ENCODE results near the gene PSMG1.
"Not testable (repeated sequence)": the region's sequence is repeated elsewhere in the genome, so short reads cannot be mapped to it uniquely, and the experiment has no call there.

PSMG1 gene

GRCh38 chr21:39187141-39187540 lies 3.9 kb upstream of the PSMG1 start:
- no peak for DNase-seq

GRCh38 chr21:39186676-39187075 lies 3.4 kb upstream of the PSMG1 start:
- DNase-seq = no peak

DNA sequence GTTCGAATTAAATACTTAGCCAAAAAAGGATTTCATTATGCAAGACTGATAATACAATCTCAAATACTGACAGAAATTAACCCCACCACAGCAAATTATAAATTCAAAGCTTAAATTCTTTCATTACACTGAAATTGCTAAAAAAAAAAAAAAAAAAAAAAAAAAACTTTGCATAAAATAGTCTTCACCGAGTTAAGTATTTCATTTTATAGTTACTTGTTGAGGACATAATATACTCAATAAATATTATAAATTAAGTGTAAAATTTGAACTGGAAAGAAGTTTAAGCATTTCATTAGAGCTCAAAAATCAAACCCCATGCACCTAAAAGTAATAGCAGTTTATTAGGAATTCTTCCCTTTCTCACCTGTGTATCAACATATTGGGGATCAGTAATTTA lies 1.9 kb upstream of the PSMG1 start:
- no peak for DNase-seq

GRCh38 chr21:39184050-39184980 lies 1.1 kb upstream of the PSMG1 start:
- DNase-seq = no peak

GRCh38 chr21:39182484-39183271 lies 573 bp downstream of the PSMG1 start:
- DNase-seq = peak; percentile 25

- DNase-seq = no peak
Observed at GRCh38 chr21:39182016-39182415, 1.2 kb downstream of the PSMG1 start.

DNA sequence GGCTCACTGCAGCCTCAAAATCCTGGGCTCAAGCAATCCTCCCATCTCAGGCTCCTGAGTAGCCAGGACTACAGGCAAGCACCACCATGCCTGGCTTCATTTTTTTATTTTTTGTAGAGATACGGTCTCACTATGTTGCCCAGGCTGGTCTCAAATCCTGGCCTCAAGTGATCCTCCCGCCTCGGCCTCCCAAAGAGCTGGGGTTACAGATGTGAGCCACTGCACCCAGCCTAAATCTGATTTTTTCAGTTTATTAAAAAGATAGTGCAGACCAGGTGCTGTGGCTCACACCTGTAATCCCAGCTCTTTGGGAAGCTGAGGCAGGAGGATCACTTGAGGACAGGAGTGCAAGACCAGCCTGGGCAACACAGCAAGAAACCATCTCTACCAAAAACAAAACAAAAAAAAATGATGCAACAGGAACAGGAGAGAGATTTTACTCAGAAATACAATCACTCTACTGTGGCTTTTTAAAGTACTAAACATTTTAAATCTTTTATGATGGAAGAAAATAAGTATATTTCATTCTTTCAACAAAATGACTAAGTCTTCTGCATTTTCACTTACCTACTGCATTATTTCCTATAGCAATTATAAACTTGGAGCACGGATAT lies 1.9 kb downstream of the PSMG1 start:
- DNase-seq = no peak

DNA sequence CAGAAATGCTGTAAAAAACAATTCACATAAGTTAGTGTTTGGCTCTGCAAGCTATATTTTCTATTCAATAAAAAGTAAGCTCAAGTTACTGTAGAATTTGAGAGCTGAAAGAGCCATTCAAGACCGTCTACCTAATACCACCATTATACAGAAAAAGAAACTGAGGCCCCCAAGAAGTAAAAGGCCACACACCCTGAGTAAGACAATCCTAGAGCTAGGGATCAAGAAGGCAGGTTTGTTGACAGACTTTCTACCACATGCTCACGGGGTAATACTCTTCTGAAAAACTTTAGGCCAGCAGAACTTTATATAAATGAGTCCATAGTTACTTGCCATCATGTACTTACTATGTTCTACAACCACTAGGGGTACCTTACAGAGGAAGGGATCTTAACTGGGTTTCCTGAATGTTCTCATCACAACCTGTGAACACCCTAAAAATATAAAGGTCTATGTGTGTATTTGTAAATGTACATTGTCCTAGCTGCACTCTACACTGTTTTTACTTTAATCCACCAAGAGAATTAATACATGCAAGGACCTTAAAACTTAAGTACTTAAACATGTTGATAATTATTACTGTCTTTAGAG lies 2.7 kb downstream of the PSMG1 start:
- DNase-seq = no peak

DNA sequence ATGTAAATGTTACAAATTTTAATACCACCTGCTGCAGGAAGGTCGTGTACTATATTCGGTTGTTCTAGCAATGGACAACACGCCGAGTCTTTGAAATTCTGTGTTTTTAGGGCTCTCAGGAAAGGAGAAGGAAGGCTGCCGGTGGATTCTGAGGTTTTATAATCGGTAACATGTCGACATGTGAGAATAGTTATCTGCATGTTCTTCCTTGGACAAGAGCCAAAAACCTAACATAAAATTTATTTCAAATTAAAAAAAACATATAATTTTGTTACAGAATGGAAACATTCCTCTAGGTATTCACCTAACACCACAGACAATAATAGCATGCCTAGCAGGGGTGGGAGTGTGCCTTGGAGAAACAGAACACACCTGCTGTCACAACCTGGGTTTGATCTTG lies 4.8 kb downstream of the PSMG1 start:
- DNase-seq = no peak

- DNase-seq = no peak
Observed at GRCh38 chr21:39176271-39176709, 7.0 kb downstream of the PSMG1 start.

DNA sequence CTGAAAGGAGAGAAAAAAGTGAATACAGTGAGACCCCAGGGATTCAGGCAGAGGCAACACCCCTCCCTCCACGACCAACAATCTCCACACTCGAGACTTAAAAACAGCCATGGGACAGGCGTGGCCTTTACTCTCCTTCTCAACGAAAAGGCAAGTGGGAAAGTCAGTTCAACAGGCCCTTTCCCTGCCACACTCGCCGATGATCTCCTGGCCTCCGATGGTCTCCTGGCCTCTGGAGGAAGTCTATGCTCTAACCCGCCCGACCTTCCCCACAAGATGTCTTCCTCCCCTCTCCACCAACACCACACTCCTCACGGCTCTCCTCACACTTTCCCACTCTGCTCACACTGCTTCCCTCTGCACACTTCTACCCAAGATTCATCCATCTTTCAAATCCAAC lies 7.6 kb downstream of the PSMG1 start:
- no peak for DNase-seq

DNA sequence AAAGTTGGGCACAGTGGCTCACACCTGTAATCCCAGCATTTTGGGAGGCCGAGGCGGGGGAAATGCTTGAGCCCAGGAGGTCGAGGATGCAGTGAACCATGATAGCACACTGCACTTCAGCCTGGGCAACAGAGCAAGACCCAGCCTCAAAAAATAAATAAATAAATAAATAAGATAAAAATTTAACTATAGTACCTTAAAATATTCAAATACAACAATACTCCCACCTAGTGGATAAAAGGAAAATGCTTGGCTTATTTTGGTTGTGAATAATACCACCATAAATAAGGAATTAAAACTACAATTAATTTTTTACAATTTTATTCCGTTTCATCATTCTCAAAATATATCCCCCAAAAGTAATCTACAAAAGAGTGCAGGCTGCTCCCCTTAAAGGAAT lies 8.1 kb downstream of the PSMG1 start:
- peak; percentile 50 for DNase-seq

GRCh38 chr21:39173716-39174680 lies 9.3 kb downstream of the PSMG1 start:
- no peak for DNase-seq

DNA sequence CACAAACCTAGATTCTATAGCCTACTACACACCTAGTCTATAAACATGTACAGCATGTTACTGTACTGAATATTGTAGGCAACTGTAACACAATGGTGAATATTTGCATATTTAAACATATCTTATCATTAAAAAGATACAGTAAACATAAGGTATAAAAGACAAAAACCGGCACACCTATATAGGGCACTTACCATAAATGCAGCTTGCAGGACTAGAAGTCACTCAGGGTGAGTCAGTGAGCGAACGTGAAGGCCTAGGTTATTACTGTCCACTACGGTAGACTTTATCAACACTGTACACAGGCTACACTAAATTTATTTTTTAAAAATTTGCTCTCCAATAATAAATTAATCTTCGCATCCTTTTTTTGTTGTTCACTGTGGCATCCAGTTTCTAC lies 13.3 kb downstream of the PSMG1 start:
- no peak for DNase-seq

- no peak for DNase-seq
Observed at GRCh38 chr21:39168800-39169199, 14.5 kb downstream of the PSMG1 start.

DNA sequence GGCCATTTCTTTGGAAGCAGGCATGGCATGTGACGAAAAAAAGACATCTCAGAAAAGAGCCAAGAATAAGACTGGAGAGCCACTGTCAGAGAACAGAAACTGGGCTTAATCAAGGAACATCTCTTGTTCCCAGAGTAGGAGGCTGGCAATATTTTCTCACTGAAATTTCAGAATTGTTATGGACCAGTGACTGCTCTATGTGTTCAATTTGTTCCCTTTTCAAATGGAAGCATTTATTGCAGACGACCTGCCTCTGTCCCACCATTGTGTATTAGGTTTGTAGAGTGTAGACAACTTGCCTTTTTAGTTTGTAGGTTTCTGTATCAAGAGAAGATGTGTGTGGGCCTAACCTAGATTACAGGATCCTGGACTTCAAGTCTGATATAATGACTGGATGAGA lies 18.7 kb downstream of the PSMG1 start:
- no peak for DNase-seq

DNA sequence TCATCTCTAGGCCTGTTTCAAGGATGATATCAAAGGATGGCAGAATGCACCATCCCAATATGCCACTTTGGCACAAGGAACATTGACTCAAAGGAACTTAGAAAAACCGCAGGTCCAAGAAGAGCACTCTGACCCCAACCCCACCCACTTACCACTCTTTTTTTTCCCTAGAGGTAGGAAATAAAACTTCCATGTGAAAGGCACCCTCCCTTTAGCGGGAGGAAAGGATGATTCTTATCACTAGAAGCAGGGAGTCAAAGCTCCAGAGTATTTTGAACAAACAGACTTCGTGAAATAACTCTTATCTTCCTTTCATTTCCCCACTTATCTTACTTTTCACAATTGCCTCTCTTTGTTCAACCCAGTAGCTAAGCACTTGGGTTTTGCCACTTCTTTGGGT lies 22.2 kb downstream of the PSMG1 start:
- no peak for DNase-seq

- DNase-seq = no peak
Observed at GRCh38 chr21:39159342-39160063, 23.7 kb downstream of the PSMG1 start.

- not testable (repeated sequence) for DNase-seq
Observed at GRCh38 chr21:39157241-39157640, 26.0 kb downstream of the PSMG1 start.

GRCh38 chr21:39156024-39156423 lies 27.2 kb downstream of the PSMG1 start:
- DNase-seq = no peak

- DNase-seq = no peak
Observed at GRCh38 chr21:39155578-39155977, 27.7 kb downstream of the PSMG1 start.

Data from inflammatory macrophage treated with lipopolysaccharide for 4 hours (primary cell).